ENCODE measurements around the gene REEP3.

Gene REEP3

DNA sequence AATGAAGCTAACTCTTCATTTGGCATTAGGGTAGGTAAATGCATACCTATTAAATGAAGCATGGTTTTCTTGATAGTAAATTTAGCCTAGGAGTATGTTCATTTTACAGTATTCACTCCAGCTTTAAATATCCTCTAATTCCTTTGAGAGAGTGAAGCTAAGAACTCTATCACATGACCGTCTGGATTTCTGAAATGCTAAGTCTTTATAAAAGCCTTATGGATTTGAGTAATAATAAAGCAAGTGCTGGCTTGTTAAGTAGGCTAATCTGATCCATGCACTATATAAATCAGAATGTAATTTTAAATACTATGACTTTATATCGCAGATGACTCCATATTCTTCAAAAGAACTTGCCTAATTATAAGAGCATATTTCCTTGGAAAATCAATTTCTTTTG, 64.8 kb downstream of the REEP3 start:
- H3K4me3 ChIP-seq (ENCODE audit: control insufficient read depth, low read depth, low read length) = no peak overlapping the region
- TF ChIP-seq, protein P1, sequence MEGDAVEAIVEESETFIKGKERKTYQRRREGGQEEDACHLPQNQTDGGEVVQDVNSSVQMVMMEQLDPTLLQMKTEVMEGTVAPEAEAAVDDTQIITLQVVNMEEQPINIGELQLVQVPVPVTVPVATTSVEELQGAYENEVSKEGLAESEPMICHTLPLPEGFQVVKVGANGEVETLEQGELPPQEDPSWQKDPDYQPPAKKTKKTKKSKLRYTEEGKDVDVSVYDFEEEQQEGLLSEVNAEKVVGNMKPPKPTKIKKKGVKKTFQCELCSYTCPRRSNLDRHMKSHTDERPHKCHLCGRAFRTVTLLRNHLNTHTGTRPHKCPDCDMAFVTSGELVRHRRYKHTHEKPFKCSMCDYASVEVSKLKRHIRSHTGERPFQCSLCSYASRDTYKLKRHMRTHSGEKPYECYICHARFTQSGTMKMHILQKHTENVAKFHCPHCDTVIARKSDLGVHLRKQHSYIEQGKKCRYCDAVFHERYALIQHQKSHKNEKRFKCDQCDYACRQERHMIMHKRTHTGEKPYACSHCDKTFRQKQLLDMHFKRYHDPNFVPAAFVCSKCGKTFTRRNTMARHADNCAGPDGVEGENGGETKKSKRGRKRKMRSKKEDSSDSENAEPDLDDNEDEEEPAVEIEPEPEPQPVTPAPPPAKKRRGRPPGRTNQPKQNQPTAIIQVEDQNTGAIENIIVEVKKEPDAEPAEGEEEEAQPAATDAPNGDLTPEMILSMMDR (conservative IDR thresholded peaks at IDR 0.05; ENCODE audit: control insufficient read depth, insufficient read depth, low read depth, low read length) = no peak
- DNase-seq (ENCODE audit: low read depth) = no peak

DNA sequence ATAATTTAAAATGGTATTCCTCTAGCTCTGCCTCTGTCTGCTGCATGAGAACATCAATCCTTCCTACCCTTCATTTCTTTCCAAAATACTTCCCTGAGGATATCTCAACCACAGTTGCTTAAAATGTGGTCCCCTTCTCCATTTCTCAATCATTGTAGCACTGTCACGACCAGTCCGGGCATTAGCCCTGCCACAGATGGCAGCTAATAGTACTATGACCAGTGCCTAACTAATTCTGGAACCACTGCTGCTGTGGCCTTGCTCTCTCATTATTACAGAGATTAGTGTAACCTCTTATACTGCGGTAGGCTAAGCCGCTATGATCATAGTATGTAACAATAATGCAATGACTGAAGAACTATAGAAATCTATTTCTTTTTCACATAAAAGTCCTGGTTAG, 66.0 kb downstream of the REEP3 start:
- DNase-seq (ENCODE audit: low read depth) = no peak
- H3K4me3 ChIP-seq (ENCODE audit: control insufficient read depth, low read depth, low read length) = no peak overlapping the region

DNA sequence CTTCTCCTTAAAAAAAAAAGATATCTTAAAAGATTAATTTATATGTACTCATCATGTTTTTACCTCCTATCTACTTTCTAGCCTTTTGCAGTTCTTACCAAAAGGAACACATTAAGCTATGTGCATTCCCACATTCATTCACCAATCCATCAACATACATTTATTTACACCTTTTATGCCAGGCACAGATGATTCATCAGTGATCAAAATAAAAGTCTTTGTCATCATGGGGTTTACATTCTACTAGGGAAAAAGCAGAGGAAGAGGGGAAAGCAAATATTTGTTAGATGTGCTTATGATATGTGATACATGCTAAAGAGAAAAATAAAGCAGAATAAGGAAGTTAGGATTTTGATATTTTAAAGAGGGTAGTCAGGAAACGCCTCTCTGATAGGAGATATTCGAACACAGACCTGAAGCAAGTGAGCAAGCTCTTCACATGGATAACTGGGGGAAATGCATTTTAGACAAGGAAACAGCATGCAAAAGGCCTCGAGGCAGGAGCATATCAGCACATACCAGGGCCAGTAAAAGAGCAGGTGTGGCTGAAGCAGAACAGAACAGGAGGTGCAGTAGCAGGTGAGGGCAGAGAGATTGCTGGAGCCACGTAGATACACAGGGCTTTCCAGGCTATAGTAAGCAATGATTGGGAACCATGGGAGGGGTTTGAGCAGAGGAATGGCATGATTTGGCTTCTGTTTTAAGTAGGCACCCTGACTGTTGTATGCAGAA, 67.4 kb downstream of the REEP3 start:
- DNase-seq (ENCODE audit: low read depth) = peak; percentile 57
- H3K4me3 ChIP-seq (ENCODE audit: control insufficient read depth, low read depth, low read length) = no peak overlapping the region
- TF ChIP-seq, protein P1 (conservative IDR thresholded peaks at IDR 0.05; ENCODE audit: control insufficient read depth, insufficient read depth, low read depth, low read length) = no peak

More for the DNA sequence above, 66.0 kb downstream of the REEP3 start:
- TF ChIP-seq, protein P1 (conservative IDR thresholded peaks at IDR 0.05; ENCODE audit: control insufficient read depth, insufficient read depth, low read depth, low read length) = no peak

GRCh38 chr10:63591600-63592379, 70.6 kb downstream of the REEP3 start:
- H3K4me3 ChIP-seq (ENCODE audit: control insufficient read depth, low read depth, low read length) = no peak overlapping the region
- TF ChIP-seq, protein P1 (conservative IDR thresholded peaks at IDR 0.05; ENCODE audit: control insufficient read depth, insufficient read depth, low read depth, low read length) = no peak
- DNase-seq (ENCODE audit: low read depth) = peak; percentile 21

- DNase-seq (ENCODE audit: low read depth) = peak; percentile 77
- TF ChIP-seq, protein P1 (conservative IDR thresholded peaks at IDR 0.05; ENCODE audit: control insufficient read depth, insufficient read depth, low read depth, low read length) = no peak
- no peak overlapping the region for H3K4me3 ChIP-seq (ENCODE audit: control insufficient read depth, low read depth, low read length)
Measured at GRCh38 chr10:63593576-63593975, 72.4 kb downstream of the REEP3 start.

GRCh38 chr10:63595072-63595471, 73.9 kb downstream of the REEP3 start:
- DNase-seq (ENCODE audit: low read depth) = peak; percentile 52
- no peak overlapping the region for H3K4me3 ChIP-seq (ENCODE audit: control insufficient read depth, low read depth, low read length)
- TF ChIP-seq, protein P1 (conservative IDR thresholded peaks at IDR 0.05; ENCODE audit: control insufficient read depth, insufficient read depth, low read depth, low read length) = no peak
